Adrenal gland (tissue), 5 donors: ENCODE results near the gene LSM11.
"Not testable (repeated sequence)": the region's sequence is repeated elsewhere in the genome, so short reads cannot be mapped to it uniquely, and the experiment has no call there.

Experiments used
- CTCF ChIP-seq, 6 experiments: fragments of 450-650 bp in 4 of 6; fragments of 200-600 bp in 2 of 6; sonication (generic) in 1 of 6; IDR thresholded peaks; 1 replicate in 5 of 6; 2 replicates in 1 of 6; pipeline versions ENCODE4 v1.5.1 to v1.8.0; 2016 to 2021; ENCODE audit warnings: antibody characterized with exemption in 6 of 6, mild to moderate bottlenecking in 2 of 6, moderate library complexity in 1 of 6
- POLR2A ChIP-seq, 2 donors: fragments of 450-650 bp; IDR thresholded peaks; one replicate each; pipeline ENCODE4 v1.6.1; 2017; ENCODE audit warnings: antibody characterized with exemption in 2 of 2, mild to moderate bottlenecking in 2 of 2, moderate library complexity in 1 of 2
- donor health status: DM: no; HTN: no; CAD: no.

- TF ChIP-seq CTCF, POLR2A (IDR thresholded peaks at IDR 0.05): not testable (repeated sequence)
Observed at GRCh38 chr5:157727858-157728257, 15.7 kb upstream of the LSM11 start.
